H1 (cell line): ENCODE measurements around the gene FBXL5. TPM values are rescaled to one million over a fixed set of nuclear protein-coding genes. Genes with fewer than 3 reads are reported as not detected.

Experiments
- CTCF ChIA-PET: fragments of 300-600 bp; sonication (Branson Sonifier 250); formaldehyde crosslinking; loops from one replicate; lab custom pipeline; 2021; ENCODE audit not compliant: partially characterized antibody; lab: Charles Lee
- POLR2A ChIA-PET: fragments of 300-600 bp; sonication (Branson Sonifier 250); formaldehyde crosslinking; loops from one replicate; lab custom pipeline; 2021; ENCODE audit warnings: inconsistent platforms; ENCODE audit not compliant: partially characterized antibody; lab: Charles Lee
- DNase-seq, 2 experiments: peaks; one replicate each; pipeline versions ENCODE4 v3.0.0 to v3.0.0-alpha.2; 2010 to 2022; ENCODE audit warnings: low spot score in 2 of 2, low read depth in 1 of 2, mixed read lengths in 1 of 2
- FAIRE-seq: peaks from 2 replicates; lab custom pipeline; 2011; peaks lifted over from hg19 to GRCh38; lab: Jason Lieb, UNC
- H2AFZ ChIP-seq: 2 replicates; pipeline ENCODE4 v1.8.1; 2012; ENCODE audit warnings: low read length, inconsistent platforms
- H2AK5ac ChIP-seq: 2 replicates; pipeline ENCODE4 v1.6.1; 2013; ENCODE audit warnings: low read depth, low read length
- H2BK120ac ChIP-seq: replicated peaks from 2 replicates; pipeline ENCODE3; 2013; ENCODE audit warnings: low read depth, low read length, inconsistent platforms
- H2BK12ac ChIP-seq: 2 replicates; pipeline ENCODE4 v1.6.1; 2013; ENCODE audit warnings: low read depth, low read length
- H2BK15ac ChIP-seq: 2 replicates; pipeline ENCODE4 v1.6.1; 2013; ENCODE audit warnings: low read length
- H2BK20ac ChIP-seq: 2 replicates; pipeline ENCODE4 v1.6.1; 2013; ENCODE audit warnings: low read length
- H2BK5ac ChIP-seq: 2 replicates; pipeline ENCODE4 v1.6.1; 2013; ENCODE audit warnings: low read depth, low read length
- H3K14ac ChIP-seq: 2 replicates; pipeline ENCODE4 v1.6.1; 2013; ENCODE audit warnings: inconsistent platforms; ENCODE audit not compliant: insufficient read length
- H3K18ac ChIP-seq: 2 replicates; pipeline ENCODE4 v1.6.1; 2013; ENCODE audit warnings: low read length; ENCODE audit errors: extremely low read depth
- H3K23ac ChIP-seq: 2 replicates; pipeline ENCODE4 v1.6.1; 2013; ENCODE audit warnings: inconsistent platforms; ENCODE audit not compliant: insufficient read length
- H3K23me2 ChIP-seq: 2 replicates; pipeline ENCODE4 v1.6.1; 2013; ENCODE audit warnings: low read depth, low read length
- H3K27ac ChIP-seq: 2 replicates; pipeline ENCODE4 v1.6.1; 2011; ENCODE audit warnings: low read depth, low read length, inconsistent platforms
- H3K27me3 ChIP-seq, 4 experiments: replicated peaks in 1 of 4; 1 replicate in 1 of 4; 2 replicates in 3 of 4; pipeline versions ENCODE4 v1.6.1 to v1.8.1; 2011 to 2013; ENCODE audit warnings: low read length in 3 of 4, mild to moderate bottlenecking in 3 of 4, inconsistent platforms in 2 of 4, mixed read lengths in 2 of 4, moderate library complexity in 1 of 4; ENCODE audit not compliant: control insufficient read depth in 3 of 4, insufficient read depth in 3 of 4; ENCODE audit errors: extremely low read depth in 1 of 4
- H3K36me3 ChIP-seq, 4 experiments: 2 replicates each; pipeline versions ENCODE4 v1.6.1 to v1.8.1; 2011 to 2013; ENCODE audit warnings: mild to moderate bottlenecking in 4 of 4, low read length in 3 of 4, moderate library complexity in 2 of 4, control low read depth in 1 of 4, inconsistent platforms in 1 of 4; ENCODE audit not compliant: insufficient read depth in 4 of 4, control insufficient read depth in 2 of 4
- H3K4ac ChIP-seq: replicated peaks from 2 replicates; pipeline ENCODE3; 2013; ENCODE audit warnings: low read length, low read depth, mixed read lengths, inconsistent platforms; ENCODE audit not compliant: insufficient read length
- H3K4me1 ChIP-seq, 4 experiments: replicated peaks in 1 of 4; 1 replicate in 1 of 4; 2 replicates in 3 of 4; pipeline versions ENCODE4 v1.6.1 to v1.8.1; 2011 to 2013; ENCODE audit warnings: low read length in 3 of 4, inconsistent platforms in 2 of 4, mixed read lengths in 1 of 4; ENCODE audit not compliant: insufficient read depth in 4 of 4, control insufficient read depth in 3 of 4
- H3K4me2 ChIP-seq, 2 experiments: 2 replicates each; pipeline versions ENCODE4 v1.6.1 to v1.8.1; 2011 to 2013; ENCODE audit warnings: low read depth in 2 of 2, low read length in 2 of 2, control low read depth in 1 of 2, inconsistent platforms in 1 of 2, mild to moderate bottlenecking in 1 of 2; ENCODE audit not compliant: insufficient read depth in 1 of 2
- H3K4me3 ChIP-seq, 4 experiments: fragments of 200-600, 300-600 bp in 1 of 4; sonication (generic), shearing (Covaris generic), sonication (Bioruptor Twin) in 1 of 4; 2 replicates each; pipeline versions ENCODE4 v1.5.1 to v1.8.1; 2011 to 2016; ENCODE audit warnings: low read length in 4 of 4, low read depth in 3 of 4, control low read depth in 2 of 4, inconsistent platforms in 2 of 4, mild to moderate bottlenecking in 2 of 4, mixed read lengths in 1 of 4, moderate library complexity in 1 of 4; ENCODE audit not compliant: insufficient read depth in 2 of 4; ENCODE audit errors: extremely low read depth in 1 of 4
- H3K56ac ChIP-seq: replicated peaks from 2 replicates; pipeline ENCODE3; 2013; ENCODE audit warnings: low read depth, mild to moderate bottlenecking, mixed read lengths, low read length, inconsistent platforms; ENCODE audit not compliant: insufficient read length
- H3K79me1 ChIP-seq: 2 replicates; pipeline ENCODE4 v1.6.1; 2013; ENCODE audit warnings: low read depth, low read length, control low read depth
- H3K79me2 ChIP-seq, 2 experiments: 2 replicates each; pipeline versions ENCODE4 v1.6.1 to v1.8.1; 2012 to 2013; ENCODE audit warnings: low read length in 2 of 2, mild to moderate bottlenecking in 2 of 2, inconsistent platforms in 1 of 2; ENCODE audit not compliant: insufficient read depth in 2 of 2, control insufficient read depth in 1 of 2
- H3K9ac ChIP-seq, 4 experiments: replicated peaks in 1 of 4; 1 replicate in 1 of 4; 2 replicates in 3 of 4; pipeline versions ENCODE4 v1.6.1 to v1.8.1; 2011 to 2013; ENCODE audit warnings: low read depth in 3 of 4, low read length in 3 of 4, control low read depth in 2 of 4, mild to moderate bottlenecking in 2 of 4, moderate library complexity in 2 of 4, inconsistent platforms in 1 of 4; ENCODE audit errors: extremely low read depth in 1 of 4
- H3K9me3 ChIP-seq, 2 experiments: 2 replicates each; pipeline versions ENCODE4 v1.6.1 to v1.8.1; 2012 to 2013; ENCODE audit warnings: mild to moderate bottlenecking in 2 of 2, moderate library complexity in 2 of 2, control low read depth in 1 of 2, inconsistent platforms in 1 of 2, low read depth in 1 of 2, low read length in 1 of 2, mixed read lengths in 1 of 2; ENCODE audit not compliant: insufficient read depth in 2 of 2
- H4K20me1 ChIP-seq, 2 experiments: replicated peaks in 1 of 2; 2 replicates each; pipeline versions ENCODE3 to v1.8.1; 2011 to 2013; ENCODE audit warnings: inconsistent platforms in 2 of 2, low read length in 2 of 2, mild to moderate bottlenecking in 1 of 2; ENCODE audit not compliant: insufficient read depth in 2 of 2, control insufficient read depth in 1 of 2
- H4K5ac ChIP-seq: 2 replicates; pipeline ENCODE4 v1.6.1; 2013; ENCODE audit warnings: low read length, low read depth, mixed read lengths, inconsistent platforms; ENCODE audit not compliant: insufficient read length
- H4K8ac ChIP-seq: 2 replicates; pipeline ENCODE4 v1.8.0; 2013; ENCODE audit warnings: mild to moderate bottlenecking, moderate library complexity, low read length, inconsistent platforms; ENCODE audit not compliant: insufficient read depth; ENCODE audit errors: extremely low read depth
- H4K91ac ChIP-seq: replicated peaks from 2 replicates; pipeline ENCODE3; 2013; ENCODE audit warnings: low read length, mixed read lengths, inconsistent platforms; ENCODE audit not compliant: insufficient read length
- CBX8 ChIP-seq: fragments of 300-800, 300-1000 bp; sonication (generic); IDR thresholded peaks from 2 replicates; pipeline ENCODE4 v1.7.1; 2016; ENCODE audit warnings: low read depth, low read length, borderline replicate concordance
- CREB1 ChIP-seq: IDR thresholded peaks from 2 replicates; pipeline ENCODE4 v1.6.1; 2012; ENCODE audit warnings: inconsistent platforms
- KDM5A ChIP-seq: fragments of 200-600 bp; IDR thresholded peaks from 2 replicates; pipeline ENCODE4 v1.7.1; 2012; ENCODE audit warnings: mild to moderate bottlenecking, low read length, inconsistent platforms, mixed read lengths
- POLR2A ChIP-seq, 2 experiments: IDR thresholded peaks; 1 replicate in 1 of 2; 2 replicates in 1 of 2; pipeline ENCODE4 v1.6.1; 2011; ENCODE audit warnings: low read depth in 2 of 2, low read length in 2 of 2, mild to moderate bottlenecking in 2 of 2; ENCODE audit errors: control extremely low read depth in 1 of 2
- SAP30 ChIP-seq: fragments of 300-600 bp; sonication (generic); IDR thresholded peaks from 2 replicates; pipeline ENCODE4 v1.7.1; 2012; ENCODE audit warnings: low read length, moderate library complexity, mild to moderate bottlenecking, inconsistent platforms; ENCODE audit not compliant: insufficient read depth, insufficient replicate concordance
- SP4 ChIP-seq: IDR thresholded peaks from 2 replicates; pipeline ENCODE4 v1.6.1; 2012; ENCODE audit warnings: low read length, inconsistent platforms
- TAF7 ChIP-seq: optimal IDR thresholded peaks from 2 replicates; pipeline ENCODE3; 2011; ENCODE audit warnings: low read depth, mild to moderate bottlenecking, inconsistent platforms, low read length, moderate library complexity, borderline replicate concordance
- WGBS, 2 experiments: shearing (Covaris generic) in 1 of 2; methylation state at CpG; one replicate each; pipeline versions ENCODE4 v1.1.6 to v1.1.7; 2013 to 2015; ENCODE audit warnings: low lambda C conversion rate in 2 of 2, mixed read lengths in 2 of 2, inconsistent platforms in 1 of 2, low coverage in 1 of 2, missing lambda C conversion rate in 1 of 2; ENCODE audit not compliant: insufficient replicate concordance in 2 of 2, insufficient coverage in 1 of 2, insufficient read length in 1 of 2; ENCODE audit errors: extremely low coverage in 1 of 2, missing lambda C conversion rate in 1 of 2; 5-methylcytosine and 5-hydroxymethylcytosine counted together
- polyA plus RNA-seq, 7 experiments: library from polyadenylated mRNA; depleted of rRNA in 3 of 7; stranded (reverse) in 5 of 7; unstranded in 2 of 7; fragments of >200 nt in 5 of 7; fragments of 200-250 nt in 2 of 7; gene quantifications; 1 replicate in 5 of 7; 2 replicates in 1 of 7; 4 replicates in 1 of 7; pipeline versions ENCODE4 v1.2.1 to v1.2.3, GENCODE V29; 2011 to 2013; ENCODE audit warnings: missing spikeins in 2 of 7, mixed read lengths in 2 of 7
- total RNA-seq: library from RNA; stranded (reverse); fragmentation: NEBNext Ultra II Directional; extraction: Animal tissue kit (Norgen Biotek cat#: 25700); gene quantifications from 2 replicates; pipeline ENCODE4 v1.2.1, GENCODE V29; 2021
- TF ChIP-seq, protein P1 (sequence below): IDR thresholded peaks from 2 replicates; pipeline ENCODE4 v1.6.1; 2011; ENCODE audit warnings: low read depth, mild to moderate bottlenecking, low read length; ENCODE audit not compliant: insufficient read depth

The FBXL5 gene
- total and polyA plus RNA-seq, 2 of the 8 experiments (the other 6 are each of a cell fraction or from before 2014, with no cell fraction given): 34.6 to 62.7 TPM

DNA sequence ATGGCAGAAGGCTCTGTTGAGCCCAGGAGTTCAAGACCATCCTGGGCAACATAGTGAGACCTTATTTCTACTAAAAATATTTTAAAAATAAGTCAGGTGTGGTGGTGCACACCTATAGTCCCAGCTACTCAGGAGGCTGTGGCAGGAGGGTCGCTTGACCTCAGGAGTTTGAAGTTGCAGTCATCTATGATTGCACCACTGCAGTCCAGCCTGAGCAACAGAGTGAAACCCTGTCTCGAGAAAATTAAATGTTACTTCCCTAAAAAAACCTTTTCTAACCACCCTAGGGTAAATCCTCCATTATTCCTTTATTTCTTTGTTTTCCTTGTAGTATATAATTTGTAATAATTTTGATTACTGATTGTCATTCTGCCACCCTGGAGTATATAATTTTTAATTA lies 34.4 kb upstream of the FBXL5 start:
- no peak overlapping the region for H3K56ac ChIP-seq
- no peak overlapping the region for H4K8ac ChIP-seq
- peaks cover 0 to 12% (median 5%) of the 10 kb centered on the region in 4 experiments; a peak in 4 of 7 replicates for H3K4me1 ChIP-seq
- WGBS, 2 experiments: 86% methylated on average over 2 of the region's 2 CpGs; no CpG with 5 or more reads in 1 of the 2 experiments
- H3K79me1 ChIP-seq: no peaks in the 10 kb centered on the region; the same call in 1 of the 2 replicates
- no peak overlapping the region; the same call in 1 of the 2 replicates for H2BK12ac ChIP-seq
- no peak for DNase-seq
- H2AFZ ChIP-seq: no peak overlapping the region
- no peak overlapping the region for H4K5ac ChIP-seq
- H3K79me2 ChIP-seq: 0 out of 4 replicates have a peak, but pooled peaks cover 0 to 2% of the 10 kb centered on the region in 2 experiments
- no peak overlapping the region for H3K4me3 ChIP-seq
- no peak overlapping the region for H3K27ac ChIP-seq
- no peak overlapping the region for H3K23ac ChIP-seq
- H3K27me3 ChIP-seq: no peaks in the 10 kb centered on the region
- H3K14ac ChIP-seq: no peak overlapping the region
- no peaks in the 10 kb centered on the region for H4K20me1 ChIP-seq
- no peaks in the 10 kb centered on the region for H3K9me3 ChIP-seq
- no peak overlapping the region for H3K9ac ChIP-seq
- H2BK120ac ChIP-seq: no peak overlapping the region
- H3K36me3 ChIP-seq: peaks cover 2 to 22% (median 7%) of the 10 kb centered on the region in 4 experiments; a peak in 5 of 8 replicates
- no peak overlapping the region for H2BK15ac ChIP-seq
- no peak overlapping the region for H2AK5ac ChIP-seq
- no peak overlapping the region for H3K4me2 ChIP-seq
- FAIRE-seq: no peak
- CTCF ChIA-PET: no interaction called here
- H2BK20ac ChIP-seq: no peak overlapping the region
- H3K4ac ChIP-seq: no peak overlapping the region
- POLR2A ChIA-PET: no interaction called here
- no peak for TF ChIP-seq KDM5A
- no peak for TF ChIP-seq POLR2A (IDR thresholded peaks at IDR 0.05; ENCODE audit: control extremely low read depth in 1 of 2, low read depth in 2 of 2, low read length in 2 of 2)
- no peak for TF ChIP-seq SAP30
- no peak for TF ChIP-seq CREB1
- TF ChIP-seq, protein P1, sequence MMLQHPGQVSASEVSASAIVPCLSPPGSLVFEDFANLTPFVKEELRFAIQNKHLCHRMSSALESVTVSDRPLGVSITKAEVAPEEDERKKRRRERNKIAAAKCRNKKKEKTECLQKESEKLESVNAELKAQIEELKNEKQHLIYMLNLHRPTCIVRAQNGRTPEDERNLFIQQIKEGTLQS: no peak
- no peak for TF ChIP-seq CBX8
- no peak for TF ChIP-seq SP4
- TF ChIP-seq TAF7: no peak
- no peaks in the 10 kb centered on the region for H3K23me2 ChIP-seq
- no peak overlapping the region for H3K18ac ChIP-seq
- no peak overlapping the region for H4K91ac ChIP-seq
- H2BK5ac ChIP-seq: no peak overlapping the region
